Lung (tissue), 12 donors: Measurements from ENCODE around the gene PRR15L. TPM values are rescaled to one million over a fixed set of nuclear protein-coding genes. Genes with fewer than 3 reads are reported as not detected.
A peak's percentile ranks its signal among the peaks of the same experiment; 100 is the strongest.

ENCODE experiments used
- ATAC-seq: fragments of 200-7000 bp; cut with Tn5 transposase; one replicate; pipeline ENCODE4 v1.9.1; 2020; ENCODE audit warnings: moderate number of reproducible peaks; ENCODE audit not compliant: insufficient read depth, low FRiP score
- DNase-seq, 3 donors: peaks; one replicate each; pipeline ENCODE4 v3.0.0-alpha.2; 2013 to 2017
- H3K27ac ChIP-seq, 2 donors: one replicate each; pipeline ENCODE4 v1.5.1; 2013; ENCODE audit warnings: mild to moderate bottlenecking in 2 of 2, moderate library complexity in 2 of 2, control low read depth in 1 of 2, inconsistent platforms in 1 of 2, low read depth in 1 of 2, low read length in 1 of 2
- H3K27me3 ChIP-seq, 3 donors: one replicate each; pipeline ENCODE4 v1.5.1; 2013; ENCODE audit warnings: low read length in 2 of 3; ENCODE audit not compliant: control insufficient read depth in 3 of 3, insufficient read depth in 3 of 3
- H3K36me3 ChIP-seq, 4 donors: one replicate each; pipeline ENCODE4 v1.5.1; 2013; ENCODE audit warnings: low read length in 4 of 4, mild to moderate bottlenecking in 1 of 4, moderate library complexity in 1 of 4; ENCODE audit not compliant: control insufficient read depth in 4 of 4, insufficient read depth in 4 of 4
- H3K4me1 ChIP-seq, 5 donors: one replicate each; pipeline ENCODE4 v1.5.1; 2013; ENCODE audit warnings: low read length in 5 of 5, mild to moderate bottlenecking in 2 of 5, moderate library complexity in 1 of 5; ENCODE audit not compliant: control insufficient read depth in 5 of 5, insufficient read depth in 5 of 5
- H3K4me3 ChIP-seq: one replicate; pipeline ENCODE4 v1.5.1; 2013; ENCODE audit warnings: mild to moderate bottlenecking, control low read depth, moderate library complexity
- H3K9ac ChIP-seq, 2 donors: one replicate each; pipeline ENCODE4 v1.5.1; 2013; ENCODE audit warnings: low read length in 2 of 2, control low read depth in 1 of 2; ENCODE audit not compliant: insufficient read depth in 1 of 2
- H3K9me3 ChIP-seq, 4 donors: one replicate each; pipeline ENCODE4 v1.5.1; 2013; ENCODE audit warnings: low read length in 3 of 4, mild to moderate bottlenecking in 1 of 4, moderate library complexity in 1 of 4; ENCODE audit not compliant: control insufficient read depth in 4 of 4, insufficient read depth in 3 of 4
- WGBS, 2 donors: extraction: QIAGEN DNeasy Blood & Tissue Kit; methylation state at CpG; one replicate each; pipeline ENCODE4 v1.1.7; 2013; 5-methylcytosine and 5-hydroxymethylcytosine counted together
- polyA plus RNA-seq, 2 donors: library from polyadenylated mRNA; stranded (reverse); fragments of 200-250 nt; gene quantifications; one replicate each; pipeline ENCODE4 v1.2.1, GENCODE V29; 2013
- total RNA-seq, 2 donors: library from RNA; depleted of rRNA in 1 of 2; stranded (reverse); fragments of >200 nt in 1 of 2; gene quantifications; one replicate each; pipeline ENCODE4 v1.2.1, GENCODE V29; 2014 to 2021
- TF ChIP-seq, protein P1 (sequence below): IDR thresholded peaks from 2 replicates; pipeline ENCODE4 v1.5.1; 2012; ENCODE audit warnings: mild to moderate bottlenecking; ENCODE audit errors: control extremely low read depth, extremely low read depth
- donor health status: control.
- donor health status: control.
- donor health status: Bipolar disorder and iron deficiency.
- donor health status: healthy.
- donor health status: DM: yes; HTN: yes; CAD: no.

The PRR15L gene
- total and polyA plus RNA-seq, 4 donors, result 59.5 to 98.5 (median 75.5) TPM

DNA sequence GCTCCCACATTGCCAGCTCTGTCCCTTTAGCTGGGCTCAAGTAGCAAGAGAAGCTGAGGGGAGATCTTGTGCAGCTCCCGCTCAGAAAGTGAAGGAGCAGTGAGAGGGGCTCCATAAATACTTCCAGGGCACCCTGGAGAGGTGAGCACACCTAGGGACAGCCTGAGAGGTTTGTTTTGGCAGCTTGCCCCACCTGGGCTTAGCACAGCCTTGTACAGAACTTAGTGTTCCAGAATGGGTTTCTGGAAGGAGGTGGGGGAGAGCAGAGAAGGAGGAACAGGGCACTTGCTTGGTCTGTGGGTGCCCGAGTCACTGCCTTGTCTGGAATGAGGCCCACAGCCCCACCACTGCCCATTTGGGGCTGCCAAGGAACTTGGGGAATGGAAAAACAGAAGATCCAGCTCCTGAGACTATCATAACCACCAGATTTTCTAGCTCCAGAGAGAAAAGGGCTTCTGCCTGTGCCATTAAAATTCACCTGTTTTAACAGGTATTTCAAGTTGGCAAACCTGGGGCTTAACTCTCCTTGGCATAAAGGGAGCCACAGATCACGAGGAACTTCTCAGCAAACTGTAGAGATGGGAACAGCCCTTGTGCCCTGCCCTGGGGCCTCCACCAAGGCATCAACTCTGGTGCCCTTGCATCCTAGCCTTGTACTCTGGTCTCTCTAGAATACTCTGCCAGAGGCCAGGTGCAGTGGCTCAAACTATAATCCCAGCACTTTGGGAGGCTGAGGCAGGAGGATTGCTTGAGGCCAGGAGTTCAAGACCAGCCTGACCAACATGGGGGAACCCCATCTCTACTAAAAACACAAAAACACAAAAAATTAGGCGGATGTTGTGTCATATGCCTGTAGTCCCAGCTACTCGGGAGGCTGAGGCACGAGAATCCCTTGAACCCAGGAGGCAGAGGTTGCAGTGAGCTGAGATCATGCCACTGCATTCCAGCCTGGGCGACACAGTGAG is 1.9 kb downstream of the PRR15L start:
- ATAC-seq (peak; percentile 58), DNase-seq (peak; percentile 65 to 87 (median 79))
- Histone ChIP-seq H3K9ac (no peak overlapping the region), H3K36me3 (no peaks in the 10 kb centered on the region), H3K4me3 (peak overlapping the region; percentile 18), H3K27me3 (no peaks in the 10 kb centered on the region), H3K27ac (peak overlapping the region in 1 of 2 donors; percentile 89), H3K4me1 (peaks cover 0 to 11% (median 7%) of the 10 kb centered on the region in 5 donors), H3K9me3 (no peaks in the 10 kb centered on the region)
- TF ChIP-seq, protein P1, sequence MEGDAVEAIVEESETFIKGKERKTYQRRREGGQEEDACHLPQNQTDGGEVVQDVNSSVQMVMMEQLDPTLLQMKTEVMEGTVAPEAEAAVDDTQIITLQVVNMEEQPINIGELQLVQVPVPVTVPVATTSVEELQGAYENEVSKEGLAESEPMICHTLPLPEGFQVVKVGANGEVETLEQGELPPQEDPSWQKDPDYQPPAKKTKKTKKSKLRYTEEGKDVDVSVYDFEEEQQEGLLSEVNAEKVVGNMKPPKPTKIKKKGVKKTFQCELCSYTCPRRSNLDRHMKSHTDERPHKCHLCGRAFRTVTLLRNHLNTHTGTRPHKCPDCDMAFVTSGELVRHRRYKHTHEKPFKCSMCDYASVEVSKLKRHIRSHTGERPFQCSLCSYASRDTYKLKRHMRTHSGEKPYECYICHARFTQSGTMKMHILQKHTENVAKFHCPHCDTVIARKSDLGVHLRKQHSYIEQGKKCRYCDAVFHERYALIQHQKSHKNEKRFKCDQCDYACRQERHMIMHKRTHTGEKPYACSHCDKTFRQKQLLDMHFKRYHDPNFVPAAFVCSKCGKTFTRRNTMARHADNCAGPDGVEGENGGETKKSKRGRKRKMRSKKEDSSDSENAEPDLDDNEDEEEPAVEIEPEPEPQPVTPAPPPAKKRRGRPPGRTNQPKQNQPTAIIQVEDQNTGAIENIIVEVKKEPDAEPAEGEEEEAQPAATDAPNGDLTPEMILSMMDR, result no peak
- 70 to 83% methylated on average over 7 of the region's 7 CpGs for WGBS, 2 donors

DNA sequence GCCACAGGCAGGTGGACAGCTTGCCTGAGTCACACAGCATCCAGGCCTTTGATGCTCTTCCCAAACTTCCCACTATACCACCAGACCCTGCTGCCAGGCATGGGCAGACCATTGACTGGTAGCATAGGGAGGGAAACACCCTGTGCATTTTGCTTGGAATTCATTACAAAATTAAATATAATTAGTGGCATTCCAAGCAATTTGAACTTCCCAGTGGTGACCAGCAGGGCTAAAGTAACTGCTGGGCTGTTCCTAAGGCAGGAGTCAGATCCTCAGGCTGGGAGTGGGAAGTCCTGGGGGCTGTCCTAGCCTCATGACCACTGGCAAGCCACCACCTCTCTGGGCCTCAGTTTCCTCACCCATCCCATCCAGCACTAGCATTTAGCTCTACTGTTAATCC is 3.8 kb downstream of the PRR15L start:
- TF ChIP-seq, protein P1, result no peak
- no peaks in the 10 kb centered on the region for H3K27me3 ChIP-seq
- H3K36me3 ChIP-seq, result no peaks in the 10 kb centered on the region
- DNase-seq (no peak), ATAC-seq (no peak)
- H3K4me3 ChIP-seq, result no peak overlapping the region
- H3K27ac ChIP-seq, result peak overlapping the region in 1 of 2 donors; percentile 78
- H3K4me1 ChIP-seq, result peaks cover 0 to 15% (median 9%) of the 10 kb centered on the region in 5 donors
- no peaks in the 10 kb centered on the region for H3K9me3 ChIP-seq
- H3K9ac ChIP-seq, result no peak overlapping the region

GRCh38 chr17:47952171-47953021 is 5.3 kb downstream of the PRR15L start:
- TF ChIP-seq, protein P1, result no peak
- no peak for ATAC-seq
- WGBS, 2 donors, result 62 to 63% methylated on average over 12 of the region's 12 CpGs
- peaks cover 0 to 4% (median 0%) of the 10 kb centered on the region in 4 donors for H3K36me3 ChIP-seq
- H3K27ac ChIP-seq, result peak overlapping the region in 1 of 2 donors; percentile 78
- H3K9me3 ChIP-seq, result no peaks in the 10 kb centered on the region
- no peaks in the 10 kb centered on the region for H3K27me3 ChIP-seq
- no peak for DNase-seq
- peak overlapping the region; percentile 2 for H3K4me3 ChIP-seq
- peaks cover 0 to 16% (median 13%) of the 10 kb centered on the region in 5 donors for H3K4me1 ChIP-seq
- no peak overlapping the region for H3K9ac ChIP-seq
